Esophagus muscularis mucosa (tissue), 4 donors: Measurements from ENCODE around the gene SLC35G3.

Source experiments
- CTCF ChIP-seq, 3 experiments: fragments of 200-600 bp in 2 of 3; fragments of 450-650 bp in 1 of 3; sonication (generic) in 2 of 3; IDR thresholded peaks; one replicate each; pipeline ENCODE4 v1.5.1; 2017 to 2019; ENCODE audit warnings: antibody characterized with exemption in 3 of 3, mild to moderate bottlenecking in 2 of 3, moderate library complexity in 1 of 3
- EP300 ChIP-seq: sonication (generic); formaldehyde crosslinking; IDR thresholded peaks from one replicate; pipeline ENCODE4 v1.6.1; 2017; ENCODE audit warnings: antibody characterized with exemption
- POLR2A ChIP-seq: fragments of 450-650 bp; IDR thresholded peaks from one replicate; pipeline ENCODE4 v1.6.1; 2017; ENCODE audit warnings: antibody characterized with exemption, moderate library complexity, mild to moderate bottlenecking, low read depth
- POLR2AphosphoS5 ChIP-seq, 2 donors: sonication (generic); formaldehyde crosslinking; IDR thresholded peaks; one replicate each; pipeline ENCODE4 v1.6.1; 2017; ENCODE audit warnings: antibody characterized with exemption in 2 of 2

DNA sequence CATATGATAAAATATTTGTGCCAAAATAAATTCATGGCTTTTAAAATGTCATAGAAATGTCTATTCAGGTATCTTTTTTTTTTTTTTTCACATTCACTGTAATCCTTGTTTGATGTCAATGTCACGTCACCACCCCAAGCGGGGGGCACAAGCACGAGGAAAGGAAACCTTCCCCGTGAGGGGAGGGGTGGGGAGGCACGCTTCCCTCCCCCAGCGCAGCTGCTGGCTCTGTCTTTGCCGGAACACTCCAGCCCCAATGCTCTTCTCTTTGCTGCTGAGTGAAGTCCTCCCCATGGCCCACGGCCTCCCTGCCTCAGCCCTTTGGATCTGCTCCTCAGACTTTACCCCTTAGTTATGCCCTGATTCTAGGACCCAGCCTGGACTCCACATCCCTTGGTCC is 1.5 kb downstream of the SLC35G3 start:
- TF ChIP-seq CTCF (IDR thresholded peaks at IDR 0.05) = no peak
- no peak for TF ChIP-seq POLR2A
- no peak for TF ChIP-seq EP300
- no peak for TF ChIP-seq POLR2AphosphoS5 (IDR thresholded peaks at IDR 0.05)
